HepG2 (cell line): ENCODE data around the gene TMTC1. TPM values are rescaled to one million over a fixed set of nuclear protein-coding genes. Genes with fewer than 3 reads are reported as not detected.

Experiments
- ATAC-seq: fragments of 200-7000 bp; cut with Tn5 transposase; 3 replicates; pipeline ENCODE4 v1.9.1; 2020; ENCODE audit warnings: mild to moderate bottlenecking, moderate library complexity
- BruUV-seq: library from RNA; stranded (reverse); fragments of 400-500 nt; replicated peaks from 2 replicates; lab custom pipeline; 2021; lab: Mats Ljungman, UMichigan
- CTCF ChIA-PET: fragments of 300-600 bp; formaldehyde crosslinking; extraction: SDS; loops from one replicate; lab custom pipeline; 2021; ENCODE audit warnings: low total read pairs, inconsistent platforms, low intra/inter-chr PET ratio; lab: Yijun Ruan, JAX
- POLR2A ChIA-PET: fragments of 350-600 bp; sonication (Branson Sonifier 250); formaldehyde crosslinking; loops from one replicate; lab custom pipeline; 2020; ENCODE audit warnings: antibody characterized with exemption, inconsistent platforms; lab: Yijun Ruan, JAX
- DNase-seq: peaks from one replicate; pipeline ENCODE4 v3.0.0-alpha.2; 2015; ENCODE audit warnings: low spot score
- FAIRE-seq: peaks from 3 replicates; lab custom pipeline; 2011; peaks lifted over from hg19 to GRCh38; lab: Jason Lieb, UNC
- H2AFZ ChIP-seq: one replicate; pipeline ENCODE4 v1.6.1; 2011; ENCODE audit warnings: low read length, inconsistent platforms
- H3K27ac ChIP-seq: fragments of 300-600 bp; 3 replicates; pipeline ENCODE4 v1.8.0; 2011; ENCODE audit warnings: mixed run types, mild to moderate bottlenecking, mixed read lengths, low read length, inconsistent platforms; ENCODE audit not compliant: insufficient read depth; ENCODE audit errors: extremely low read length
- H3K27me3 ChIP-seq, 2 experiments: fragments of 200-600 bp in 1 of 2; 2 replicates in 1 of 2; 3 replicates in 1 of 2; pipeline versions ENCODE4 v1.6.0 to v1.8.0; 2011; ENCODE audit warnings: low read length in 2 of 2, mild to moderate bottlenecking in 2 of 2, moderate library complexity in 2 of 2, inconsistent platforms in 1 of 2; ENCODE audit not compliant: insufficient read depth in 2 of 2, control insufficient read depth in 1 of 2
- H3K36me3 ChIP-seq, 2 experiments: fragments of 200-600 bp in 1 of 2; replicated peaks in 1 of 2; 2 replicates in 1 of 2; 3 replicates in 1 of 2; pipeline versions ENCODE4 v1.5.1 to v1.8.0; 2011; ENCODE audit warnings: low read length in 2 of 2, inconsistent platforms in 1 of 2; ENCODE audit not compliant: insufficient read depth in 2 of 2, control insufficient read depth in 1 of 2
- H3K4me1 ChIP-seq: 2 replicates; pipeline ENCODE4 v1.5.1; 2012; ENCODE audit warnings: low read length, inconsistent platforms; ENCODE audit not compliant: insufficient read depth
- H3K4me2 ChIP-seq: 2 replicates; pipeline ENCODE4 v1.6.0; 2011; ENCODE audit warnings: low read depth, low read length, inconsistent platforms
- H3K4me3 ChIP-seq, 3 experiments: fragments of 200-600 bp in 1 of 3; sonication (generic), shearing (Covaris generic) in 1 of 3; replicated peaks in 1 of 3; 2 replicates each; pipeline ENCODE4 v1.5.1; 2011 to 2016; ENCODE audit warnings: low read length in 3 of 3, inconsistent platforms in 2 of 3, low read depth in 2 of 3, mild to moderate bottlenecking in 2 of 3, control low read depth in 1 of 3, mixed read lengths in 1 of 3; ENCODE audit not compliant: insufficient read depth in 1 of 3
- H3K79me2 ChIP-seq: one replicate; pipeline ENCODE4 v1.6.1; 2011; ENCODE audit warnings: low read length, inconsistent platforms; ENCODE audit not compliant: insufficient read depth
- H3K9ac ChIP-seq: 2 replicates; pipeline ENCODE4 v1.6.0; 2011; ENCODE audit warnings: mild to moderate bottlenecking, low read depth, low read length, inconsistent platforms; ENCODE audit not compliant: insufficient read depth
- H3K9me3 ChIP-seq: 2 replicates; pipeline ENCODE4 v1.5.1; 2012; ENCODE audit warnings: mild to moderate bottlenecking, low read length
- H4K20me1 ChIP-seq: 2 replicates; pipeline ENCODE4 v1.6.0; 2011; ENCODE audit warnings: inconsistent platforms, mild to moderate bottlenecking, low read length, moderate library complexity; ENCODE audit not compliant: insufficient read depth
- ATRX ChIP-seq: sonication (generic); formaldehyde crosslinking; IDR thresholded peaks from 2 replicates; pipeline ENCODE4 v1.4.0; 2020; ENCODE audit warnings: missing genetic modification reagents, borderline replicate concordance
- CREB1 ChIP-seq, 2 experiments: fragments of 450-650 bp in 1 of 2; IDR thresholded peaks; 2 replicates each; pipeline ENCODE4 v1.6.1; 2016 to 2017; ENCODE audit warnings: control low read depth in 1 of 2, mild to moderate bottlenecking in 1 of 2, missing compliant biosample characterization in 1 of 2, missing genetic modification characterization in 1 of 2
- DPF2 ChIP-seq: sonication (generic); formaldehyde crosslinking; IDR thresholded peaks from 2 replicates; pipeline ENCODE4 v1.4.0; 2020; ENCODE audit warnings: mild to moderate bottlenecking, low read depth, missing genetic modification reagents, borderline replicate concordance
- FOXA1 ChIP-seq, 2 experiments: fragments of 450-650 bp in 1 of 2; sonication (generic) in 1 of 2; formaldehyde crosslinking in 1 of 2; IDR thresholded peaks; 2 replicates each; pipeline versions ENCODE4 v1.4.0 to v1.6.1; 2016 to 2020; ENCODE audit warnings: missing genetic modification reagents in 1 of 2
- HMG20A ChIP-seq: IDR thresholded peaks from 2 replicates; pipeline ENCODE4 v1.6.1; 2016; ENCODE audit warnings: borderline replicate concordance
- KAT7 ChIP-seq: IDR thresholded peaks from 2 replicates; pipeline ENCODE4 v1.6.1; 2018; ENCODE audit warnings: borderline replicate concordance, missing compliant biosample characterization
- KDM6A ChIP-seq: IDR thresholded peaks from 2 replicates; pipeline ENCODE4 v1.6.1; 2016; ENCODE audit warnings: low read depth
- NFYC ChIP-seq: IDR thresholded peaks from 2 replicates; pipeline ENCODE4 v1.6.1; 2016; ENCODE audit warnings: missing genetic modification reagents, missing compliant biosample characterization
- POLR2A ChIP-seq, 2 experiments: IDR thresholded peaks; 2 replicates each; pipeline ENCODE4 v1.6.1; 2011; ENCODE audit warnings: low read depth in 2 of 2, low read length in 2 of 2, mild to moderate bottlenecking in 1 of 2, moderate library complexity in 1 of 2; ENCODE audit not compliant: insufficient read depth in 1 of 2
- SIX1 ChIP-seq: sonication (generic); formaldehyde crosslinking; IDR thresholded peaks from 2 replicates; pipeline ENCODE4 v1.4.0; 2020; ENCODE audit warnings: missing genetic modification reagents, borderline replicate concordance
- ZNF143 ChIP-seq: sonication (generic); formaldehyde crosslinking; IDR thresholded peaks from 2 replicates; pipeline ENCODE4 v1.4.0; 2020; ENCODE audit warnings: missing genetic modification reagents
- ZNF17 ChIP-seq: sonication (generic); formaldehyde crosslinking; IDR thresholded peaks from 2 replicates; pipeline ENCODE4 v1.5.0; 2020; ENCODE audit warnings: mild to moderate bottlenecking, missing genetic modification reagents
- ZNF766 ChIP-seq: sonication (generic); formaldehyde crosslinking; IDR thresholded peaks from 2 replicates; pipeline ENCODE4 v1.5.0; 2020; ENCODE audit warnings: missing genetic modification reagents, borderline replicate concordance
- ZNF83 ChIP-seq: sonication (generic); formaldehyde crosslinking; IDR thresholded peaks from 2 replicates; pipeline ENCODE4 v1.4.0; 2020; ENCODE audit warnings: missing genetic modification reagents, mild to moderate bottlenecking, borderline replicate concordance
- ZSCAN25 ChIP-seq: sonication (generic); formaldehyde crosslinking; IDR thresholded peaks from 2 replicates; pipeline ENCODE4 v1.8.0; 2022; ENCODE audit warnings: mild to moderate bottlenecking, missing genetic modification reagents
- WGBS: methylation state at CpG from one replicate; pipeline ENCODE4 v1.1.6; 2017; ENCODE audit warnings: low lambda C conversion rate; 5-methylcytosine and 5-hydroxymethylcytosine counted together
- in situ Hi-C: cut with HindIII; loops from 2 replicates; pipeline ENCODE4 v1.10.0; 2017; ENCODE audit warnings: low pct_unique_long_range_greater_than_20kb; ENCODE audit not compliant: extremely low pct_ligation_motif_present
- intact Hi-C: fragments of 100-400 bp; cut with micrococcal nuclease; formaldehyde crosslinking; loops from one replicate; pipeline ENCODE4 v1.10.0; 2022; ENCODE audit not compliant: unreplicated experiment
- polyA plus RNA-seq, 8 experiments: library from polyadenylated mRNA; depleted of rRNA in 3 of 8; stranded (reverse) in 7 of 8; unstranded in 1 of 8; fragments of >200 nt; fragmentation: Illumina TruSeq in 4 of 8; extraction: Trizol in 4 of 8; gene quantifications; 2 replicates each; pipeline versions ENCODE4 v1.2.1 to v1.2.3, GENCODE V29; 2011 to 2016; ENCODE audit warnings: low read depth in 4 of 8, missing spikeins in 1 of 8, mixed read lengths in 1 of 8; ENCODE audit not compliant: insufficient read depth in 1 of 8
- total RNA-seq, 5 experiments: library from RNA; depleted of rRNA; stranded (reverse); fragments of >200 nt; fragmentation: Illumina TruSeq; extraction: Trizol; gene quantifications; 2 replicates each; pipeline ENCODE4 v1.2.3, GENCODE V29; 2016; ENCODE audit warnings: low read depth in 1 of 5

The TMTC1 gene
- total and polyA plus RNA-seq, 2 of the 13 experiments (the other 11 are each of a cell fraction or from before 2014, with no cell fraction given), result 0.69 to 1.8 TPM

GRCh38 chr12:29743077-29743476 lies 40.7 kb downstream of the TMTC1 start:
- H3K36me3 ChIP-seq, result no peaks in the 10 kb centered on the region
- POLR2A ChIA-PET, result no interaction called here
- H3K4me1 ChIP-seq, result no peaks in the 10 kb centered on the region
- no peak overlapping the region for H3K4me3 ChIP-seq
- no peak overlapping the region for H2AFZ ChIP-seq
- no peaks in the 10 kb centered on the region for H3K9me3 ChIP-seq
- WGBS, result 17% methylated on average over 4 of the region's 4 CpGs
- TF ChIP-seq KAT7 (CRISPR knock-in tag) (no peak), DPF2 (no peak), ZSCAN25 (CRISPR knock-in tag) (no peak), CREB1 (IDR thresholded peaks at IDR 0.05) (no peak), CREB1 (CRISPR knock-in tag; IDR thresholded peaks at IDR 0.05) (no peak), SIX1 (CRISPR knock-in tag) (no peak), KDM6A (CRISPR knock-in tag) (no peak), ZNF143 (CRISPR knock-in tag) (no peak), ZNF766 (CRISPR knock-in tag) (no peak), ZNF83 (CRISPR knock-in tag) (no peak), ZNF17 (CRISPR knock-in tag) (no peak), FOXA1 (IDR thresholded peaks at IDR 0.05) (no peak), FOXA1 (CRISPR knock-in tag; IDR thresholded peaks at IDR 0.05) (no peak), NFYC (CRISPR knock-in tag) (no peak), HMG20A (CRISPR knock-in tag) (no peak), POLR2A (IDR thresholded peaks at IDR 0.05; ENCODE audit: insufficient read depth in 1 of 2, low read depth in 2 of 2, low read length in 2 of 2) (no peak), ATRX (no peak)
- TF ChIP-seq, all 625 proteins: peak for 0
- no peak for DNase-seq
- intact Hi-C loops (no loop called here), in situ Hi-C loops (no loop called here)
- CTCF ChIA-PET, result no interaction called here
- Histone ChIP-seq H3K27me3 (no peaks in the 10 kb centered on the region), H3K79me2 (no peaks in the 10 kb centered on the region), H3K4me2 (no peak overlapping the region), H4K20me1 (no peaks in the 10 kb centered on the region), H3K9ac (no peak overlapping the region), H3K27ac (no peak overlapping the region)
- ATAC-seq, result no peak
- no peak for FAIRE-seq
- no TSS peak for BruUV-seq
